Muscle of leg (tissue), 11 donors: Measurements from ENCODE around the gene TMA7. TPM values are rescaled to one million over a fixed set of nuclear protein-coding genes. Genes with fewer than 3 reads are reported as not detected.

ENCODE experiments used
- DNase-seq: peaks from one replicate; pipeline ENCODE4 v3.0.0; 2013
- H3K27ac ChIP-seq: one replicate; pipeline ENCODE4 v1.5.1; 2013; ENCODE audit warnings: mild to moderate bottlenecking, low read length, control low read depth
- H3K27me3 ChIP-seq: one replicate; pipeline ENCODE4 v1.6.1; 2013; ENCODE audit warnings: low read length; ENCODE audit not compliant: control insufficient read depth, insufficient read depth
- H3K36me3 ChIP-seq: one replicate; pipeline ENCODE4 v1.6.1; 2013; ENCODE audit warnings: low read length; ENCODE audit not compliant: control insufficient read depth, insufficient read depth
- H3K4me1 ChIP-seq: one replicate; pipeline ENCODE4 v1.6.1; 2013; ENCODE audit warnings: low read length; ENCODE audit not compliant: control insufficient read depth, insufficient read depth
- H3K4me3 ChIP-seq: one replicate; pipeline ENCODE4 v1.5.1; 2013; ENCODE audit warnings: low read length, control low read depth
- H3K9me3 ChIP-seq: replicated peaks from 2 replicates; pipeline ENCODE4 v1.6.1; 2013; ENCODE audit warnings: low read depth, low read length; ENCODE audit not compliant: control insufficient read depth
- WGBS: methylation state at CpG from one replicate; pipeline ENCODE4 v1.1.5; 2013; ENCODE audit warnings: missing lambda C conversion rate; ENCODE audit not compliant: insufficient coverage; 5-methylcytosine and 5-hydroxymethylcytosine counted together
- polyA plus RNA-seq, 8 donors: library from polyadenylated mRNA; unstranded; fragments of 120-200 nt; gene quantifications; one replicate each; pipeline versions ENCODE4 v1.2.1 to v1.2.3, GENCODE V29; 2013; ENCODE audit warnings: inconsistent platforms in 1 of 8, low replicate concordance in 1 of 8; ENCODE audit not compliant: insufficient read length in 8 of 8, insufficient read depth in 1 of 8
- total RNA-seq: library from RNA; stranded (reverse); fragments of 120-200 nt; gene quantifications from one replicate; pipeline ENCODE4 v1.2.4, GENCODE V29; 2013

Gene TMA7
- total and polyA plus RNA-seq, 9 donors: 170 to 391 (median 214) TPM

- Histone ChIP-seq H3K4me1 (peaks cover 59% of the 10 kb centered on the region), H3K27me3 (no peaks in the 10 kb centered on the region)
- 0% methylated on average over 36 of the region's 60 CpGs for WGBS
Measured at GRCh38 chr3:48428572-48429316, 11.3 kb upstream of the TMA7 start.

GRCh38 chr3:48429317-48429959, 10.6 kb upstream of the TMA7 start:
- peak overlapping the region; percentile 29 for H3K27ac ChIP-seq
- H3K27me3 ChIP-seq: no peaks in the 10 kb centered on the region
- DNase-seq: peak; percentile 57
- peaks cover 31% of the 10 kb centered on the region for H3K36me3 ChIP-seq
- H3K4me3 ChIP-seq: peak overlapping the region; percentile 62
- no peaks in the 10 kb centered on the region for H3K9me3 ChIP-seq
- WGBS: under 1% methylated on average over 85 of the region's 86 CpGs
- H3K4me1 ChIP-seq: peaks cover 52% of the 10 kb centered on the region

More at GRCh38 chr3:48428572-48429316, 11.3 kb upstream of the TMA7 start:
- H3K36me3 ChIP-seq: peaks cover 26% of the 10 kb centered on the region
- DNase-seq: peak; percentile 78
- peak overlapping the region; percentile 62 for H3K4me3 ChIP-seq
- no peaks in the 10 kb centered on the region for H3K9me3 ChIP-seq
- H3K27ac ChIP-seq: peak overlapping the region; percentile 47

GRCh38 chr3:48429960-48430707, 9.9 kb upstream of the TMA7 start, which contains the start of gene PLXNB1:
Gene PLXNB1, minus strand, starts transcription at chr3:48430086. Its CDS starts 5,475 bp downstream, at chr3:48424611.
- DNase-seq: peak; percentile 65
- peaks cover 45% of the 10 kb centered on the region for H3K4me1 ChIP-seq
- H3K9me3 ChIP-seq: no peaks in the 10 kb centered on the region
- peak within 1 kb of the TSS; percentile 47 for H3K27ac ChIP-seq
- peaks cover 36% of the 10 kb centered on the region for H3K36me3 ChIP-seq
- peak within 1 kb of the TSS; percentile 62 for H3K4me3 ChIP-seq
- 9% methylated on average over 14 of the region's 15 CpGs for WGBS
- no peaks in the 10 kb centered on the region for H3K27me3 ChIP-seq

GRCh38 chr3:48430708-48431101, 9.4 kb upstream of the TMA7 start:
- H3K4me1 ChIP-seq: peaks cover 39% of the 10 kb centered on the region
- 64% methylated on average over 1 of the region's 1 CpG for WGBS
- H3K4me3 ChIP-seq: no peak overlapping the region
- peaks cover 36% of the 10 kb centered on the region for H3K36me3 ChIP-seq
- H3K27ac ChIP-seq: no peak overlapping the region
- H3K27me3 ChIP-seq: no peaks in the 10 kb centered on the region
- no peaks in the 10 kb centered on the region for H3K9me3 ChIP-seq
- DNase-seq: no peak

GRCh38 chr3:48431224-48432029, 8.6 kb upstream of the TMA7 start:
- H3K27me3 ChIP-seq: no peaks in the 10 kb centered on the region
- H3K4me3 ChIP-seq: no peak overlapping the region
- WGBS: 84% methylated on average over 6 of the region's 8 CpGs
- peaks cover 32% of the 10 kb centered on the region for H3K4me1 ChIP-seq
- no peak overlapping the region for H3K27ac ChIP-seq
- DNase-seq: no peak
- H3K9me3 ChIP-seq: no peaks in the 10 kb centered on the region
- H3K36me3 ChIP-seq: peaks cover 36% of the 10 kb centered on the region

GRCh38 chr3:48432411-48433371, 7.4 kb upstream of the TMA7 start:
- peaks cover 19% of the 10 kb centered on the region for H3K4me1 ChIP-seq
- no peak for DNase-seq
- WGBS: 68% methylated on average over 12 of the region's 16 CpGs
- no peaks in the 10 kb centered on the region for H3K27me3 ChIP-seq
- peaks cover 36% of the 10 kb centered on the region for H3K36me3 ChIP-seq
- H3K9me3 ChIP-seq: no peaks in the 10 kb centered on the region
- H3K4me3 ChIP-seq: no peak overlapping the region
- no peak overlapping the region for H3K27ac ChIP-seq

GRCh38 chr3:48433472-48434118, 6.5 kb upstream of the TMA7 start:
- no peak for DNase-seq
- H3K4me1 ChIP-seq: peaks cover 10% of the 10 kb centered on the region
- peaks cover 36% of the 10 kb centered on the region for H3K36me3 ChIP-seq
- 84% methylated on average over 6 of the region's 12 CpGs for WGBS
- H3K27me3 ChIP-seq: no peaks in the 10 kb centered on the region
- H3K4me3 ChIP-seq: no peak overlapping the region
- no peaks in the 10 kb centered on the region for H3K9me3 ChIP-seq
- peak overlapping the region; percentile 9 for H3K27ac ChIP-seq

- DNase-seq: no peak
- H3K4me3 ChIP-seq: no peak overlapping the region
- WGBS: 86% methylated on average over 14 of the region's 15 CpGs
- no peak overlapping the region for H3K27ac ChIP-seq
- H3K9me3 ChIP-seq: no peaks in the 10 kb centered on the region
- no peaks in the 10 kb centered on the region for H3K27me3 ChIP-seq
- peaks cover 36% of the 10 kb centered on the region for H3K36me3 ChIP-seq
- peaks cover 14% of the 10 kb centered on the region for H3K4me1 ChIP-seq
Measured at GRCh38 chr3:48434591-48435222, 5.3 kb upstream of the TMA7 start.
